ENCODE results near the gene HSPA12B.
A peak's percentile ranks its signal among the peaks of the same experiment; 100 is the strongest.

HSPA12B gene

DNA sequence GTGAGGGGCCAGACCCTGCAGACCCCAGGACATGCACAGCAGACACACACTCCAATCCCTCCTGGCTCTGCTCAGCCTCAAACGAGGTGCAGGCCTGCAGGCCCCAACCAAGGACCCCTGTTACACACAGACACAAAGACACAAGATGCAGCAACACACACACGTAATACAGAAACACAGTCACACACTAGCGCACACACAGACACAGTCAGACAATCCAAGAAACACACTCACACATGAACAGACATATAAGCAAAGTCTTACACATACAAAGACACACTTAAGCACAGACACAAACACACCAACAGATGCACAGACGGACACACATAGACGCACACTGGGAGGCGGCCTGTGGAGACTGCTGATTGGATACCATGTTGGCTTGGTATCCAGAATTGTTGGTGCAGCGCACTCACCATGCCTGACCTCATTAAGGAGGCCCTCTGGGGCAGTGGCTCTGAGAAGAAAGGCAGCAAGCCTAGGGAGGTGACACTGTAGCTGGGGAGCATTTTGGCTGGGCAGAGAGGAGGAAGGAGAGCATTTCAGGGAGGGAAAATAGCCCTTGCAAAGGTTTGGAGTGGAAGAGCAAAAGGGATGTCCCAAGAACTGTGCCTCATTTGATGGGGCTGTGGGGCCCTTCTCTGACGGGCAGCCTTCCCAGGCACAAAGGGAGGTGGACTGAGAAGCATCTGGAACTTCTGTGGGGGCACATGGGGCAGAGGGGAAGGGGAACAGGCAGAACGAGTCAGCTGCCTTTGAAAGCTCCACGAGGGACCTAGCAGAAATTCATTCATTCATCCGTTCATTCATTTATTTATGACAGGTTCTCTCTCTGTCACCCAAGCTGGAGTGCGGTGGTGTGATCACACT, 1.4 kb upstream of the HSPA12B start:
- no peak for DNase-seq

DNA sequence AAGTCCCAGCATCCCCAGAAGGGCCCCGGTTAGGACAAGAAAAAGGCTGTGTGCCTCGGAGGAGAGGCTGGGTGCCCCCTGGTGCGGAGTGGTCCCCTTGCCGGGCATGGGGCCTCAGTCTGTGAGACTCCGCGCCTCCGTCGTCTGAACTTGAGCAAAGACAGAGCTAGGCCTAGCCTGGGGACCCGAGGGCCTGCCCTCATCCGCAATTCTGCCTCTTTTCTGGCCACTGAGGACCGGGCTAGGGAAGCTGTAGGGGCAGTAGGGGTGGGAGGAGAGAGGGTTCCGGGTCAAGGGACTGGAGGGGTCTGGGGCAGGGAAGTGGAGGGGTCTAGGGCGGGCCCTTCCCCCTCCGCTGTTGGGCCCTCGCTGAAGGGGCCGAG, 550 bp upstream of the HSPA12B start:
- DNase-seq = no peak

DNA sequence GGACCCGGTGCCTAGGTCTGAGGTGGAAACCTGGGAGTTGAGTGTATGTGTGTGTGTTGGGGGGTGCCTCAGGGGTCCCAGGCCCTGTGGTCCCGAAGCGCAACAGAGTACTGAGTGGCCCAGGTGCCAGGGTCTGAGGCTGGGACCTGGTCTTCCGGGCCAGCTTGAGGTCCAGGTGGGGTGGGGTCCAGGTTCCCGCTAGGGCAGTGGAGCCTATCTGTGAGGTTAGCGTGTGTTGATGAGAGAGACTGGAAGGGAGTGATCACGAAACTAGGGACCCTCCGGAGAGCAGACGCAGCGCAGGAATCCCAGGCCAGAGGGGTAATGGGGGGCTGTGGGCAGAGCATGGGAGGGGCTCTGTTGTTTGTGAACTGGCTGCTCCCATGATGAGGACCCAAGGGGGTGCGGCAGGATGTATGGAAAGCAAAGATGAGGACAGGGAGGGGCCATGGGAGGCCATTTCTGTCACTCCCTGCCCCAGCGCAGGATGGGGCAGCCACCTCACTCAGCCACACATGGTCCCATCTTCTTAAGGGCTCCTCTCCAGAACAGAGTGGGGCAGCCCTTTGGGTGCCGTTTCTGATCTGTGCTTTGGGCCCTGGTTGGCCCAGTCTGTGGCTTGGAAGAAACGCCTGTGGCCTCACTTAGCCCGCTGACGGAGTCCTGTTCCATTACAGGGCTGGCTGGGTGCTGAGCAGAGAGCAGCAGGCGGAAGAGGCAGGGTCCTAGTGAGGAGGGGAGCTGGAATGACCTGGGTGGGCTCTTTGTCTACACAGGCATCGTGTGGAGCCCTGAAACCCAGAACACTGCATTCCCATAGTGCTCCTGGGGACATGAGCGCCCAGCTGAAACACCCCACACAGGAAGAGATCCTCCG, 872 bp downstream of the HSPA12B start:
- DNase-seq = no peak

DNA sequence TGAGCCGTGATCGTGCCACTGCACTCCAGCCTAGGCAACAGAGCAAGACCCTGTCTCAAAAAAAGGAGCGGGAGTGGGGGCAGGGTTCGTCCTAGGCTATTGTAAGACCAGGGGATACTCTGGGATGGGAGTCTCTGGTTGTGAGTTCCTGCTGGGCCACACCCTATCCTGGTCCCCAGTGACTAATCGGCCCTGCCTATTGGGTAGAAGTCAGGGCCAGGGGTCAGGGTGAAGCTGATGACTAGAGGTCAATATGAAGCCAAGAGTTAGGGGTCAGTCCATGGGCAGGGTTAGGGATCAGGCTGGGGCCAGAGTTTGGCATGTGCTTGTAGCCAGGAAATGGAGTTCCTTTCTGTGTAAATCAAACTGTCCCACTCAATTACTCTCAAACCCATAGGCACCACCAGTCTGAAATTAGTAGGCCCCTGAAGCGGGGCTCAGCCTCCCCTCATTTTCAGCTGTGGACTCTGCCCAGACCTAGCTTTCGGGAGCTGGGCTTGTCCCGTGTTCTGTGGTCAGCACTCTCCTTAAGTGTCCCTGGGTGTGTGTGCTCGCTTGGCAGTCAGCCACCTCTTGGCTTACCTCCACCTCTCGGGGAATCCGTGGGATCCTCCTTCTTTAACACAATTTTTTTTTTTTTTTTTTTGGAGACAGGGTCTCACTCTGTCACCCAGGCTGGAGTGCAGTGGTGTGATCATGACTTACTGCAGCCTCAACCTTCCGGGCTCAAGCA, 1.8 kb downstream of the HSPA12B start:
- no peak for DNase-seq

DNA sequence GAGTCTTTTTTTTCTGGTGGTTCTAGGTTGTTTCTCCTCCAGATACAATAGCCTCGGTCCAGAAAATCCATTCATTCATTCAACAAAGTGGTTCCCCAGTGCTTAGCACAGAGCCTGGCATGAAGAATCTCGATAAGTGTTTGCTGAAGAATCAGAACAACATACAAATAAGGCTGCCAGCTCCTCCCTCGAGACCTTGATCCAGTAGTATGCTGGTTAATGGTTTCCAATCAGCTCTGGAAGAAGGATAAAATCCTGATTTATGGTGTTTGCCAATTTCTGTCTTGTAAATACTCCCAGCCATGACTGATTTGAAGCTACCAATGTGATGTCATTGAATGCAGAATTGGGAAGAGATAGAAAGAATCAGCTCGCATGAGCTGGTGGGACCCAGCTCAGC, 3.3 kb downstream of the HSPA12B start:
- no peak for DNase-seq

DNA sequence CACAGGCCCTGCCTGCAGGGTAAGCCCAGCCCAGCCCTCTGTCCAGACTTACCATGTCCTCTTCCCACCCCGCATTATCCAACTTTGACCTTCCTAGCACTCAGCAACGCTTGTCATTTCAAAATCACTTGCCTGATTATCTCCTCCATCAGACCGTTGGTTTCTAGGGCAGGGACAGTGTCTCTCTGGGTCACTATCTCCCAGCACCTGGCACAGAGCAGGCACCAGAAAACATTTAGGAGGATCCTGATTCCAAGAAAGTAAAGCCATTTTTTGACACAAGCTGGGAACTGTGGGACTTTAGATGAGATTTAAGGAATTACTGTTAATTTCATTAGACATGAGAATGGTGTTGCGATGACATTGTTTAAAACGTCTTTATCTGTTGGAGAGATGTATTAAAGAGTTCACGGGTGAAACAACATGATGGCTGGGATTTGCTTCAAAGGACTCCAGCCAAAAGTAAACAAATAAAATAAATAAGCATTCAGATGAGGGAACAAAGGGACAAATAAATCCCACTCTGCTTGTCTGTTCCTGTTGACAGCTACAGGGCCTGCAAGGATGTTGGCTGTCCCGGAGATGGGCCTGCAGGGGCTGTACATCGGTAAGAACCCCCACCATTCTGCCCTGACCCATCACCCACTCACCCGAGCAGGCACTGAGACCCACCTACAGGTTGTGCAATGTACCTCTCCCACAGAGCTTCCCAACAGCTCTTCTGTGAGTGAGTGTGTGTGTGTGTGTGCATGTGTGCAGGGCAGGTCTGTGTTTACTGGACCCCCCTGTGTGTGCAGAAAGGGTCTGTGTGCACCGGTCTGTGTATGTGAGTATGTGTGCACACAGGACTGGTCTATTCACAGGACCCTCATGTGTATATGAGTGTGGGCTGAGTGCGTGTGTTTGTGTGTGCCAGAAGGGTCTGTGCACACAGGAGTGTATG, 5.9 kb downstream of the HSPA12B start:
- no peak for DNase-seq

DNA sequence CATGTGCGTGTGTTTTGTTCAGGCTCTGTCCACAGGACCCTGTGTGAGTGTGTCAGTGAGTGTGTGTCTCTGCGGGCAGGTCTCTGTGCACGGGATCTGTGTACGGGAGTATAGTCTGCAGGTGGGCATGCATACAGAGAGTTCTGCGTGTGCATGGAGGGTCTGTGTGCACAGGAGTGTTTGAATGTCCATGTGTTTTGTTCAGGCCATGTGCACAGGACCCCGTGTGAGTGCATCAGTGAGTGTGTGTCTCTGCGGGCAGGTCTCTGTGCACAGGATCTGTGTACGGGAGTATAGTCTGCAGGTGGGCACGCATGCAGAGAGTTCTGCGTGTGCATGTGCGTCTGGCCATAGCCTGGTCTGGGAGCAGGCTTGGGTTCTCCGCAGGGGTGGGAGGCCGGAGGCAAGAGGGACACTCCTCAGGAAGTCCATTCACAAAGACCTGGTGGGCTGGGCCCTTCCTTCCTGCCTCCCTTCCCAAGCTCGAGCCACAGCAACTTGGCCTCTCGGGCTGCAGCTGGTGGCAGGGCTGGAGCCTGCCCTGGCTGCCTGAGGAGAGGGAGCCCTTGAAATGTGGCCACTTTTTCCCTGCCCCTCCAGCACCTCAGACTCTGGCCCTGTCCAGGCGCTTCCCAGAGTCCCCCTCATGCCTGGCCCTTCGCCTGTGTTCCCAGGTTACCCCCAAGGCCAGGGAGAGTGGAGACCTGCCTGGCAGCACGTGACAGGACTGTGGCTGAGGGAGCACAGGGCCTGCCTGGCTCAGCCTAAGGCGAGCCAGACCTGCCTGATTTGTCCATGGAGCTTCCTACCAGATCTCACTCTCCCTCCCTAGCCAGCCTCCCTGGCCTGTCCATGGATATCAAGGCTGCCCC, 6.8 kb downstream of the HSPA12B start:
- DNase-seq = no peak

DNA sequence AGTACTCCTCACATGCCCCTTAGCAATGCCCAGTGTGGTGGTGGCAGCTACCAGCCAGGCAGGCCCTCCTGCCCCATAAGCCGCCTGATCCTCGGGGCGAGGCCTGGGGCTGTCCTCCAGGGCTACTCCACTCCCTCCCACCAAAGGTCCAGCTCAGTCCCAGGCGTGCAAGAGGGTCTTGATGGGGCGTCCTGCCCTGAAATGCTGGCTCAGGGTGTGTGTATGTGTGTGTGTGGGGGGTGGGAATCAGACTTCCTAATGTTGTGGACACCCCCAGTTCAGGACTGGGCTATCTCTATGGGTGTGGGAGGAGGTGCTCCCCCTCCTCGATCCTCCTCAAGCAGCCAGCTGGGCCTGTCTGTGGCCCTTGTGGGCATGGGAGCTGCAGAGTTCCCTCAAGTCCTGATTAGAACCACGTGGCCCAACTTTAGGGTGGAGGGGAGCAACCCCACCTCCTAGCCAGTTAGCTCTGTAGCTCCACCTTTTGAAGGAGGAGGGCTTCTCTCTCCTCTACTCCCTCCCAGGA, 7.5 kb downstream of the HSPA12B start:
- no peak for DNase-seq

DNA sequence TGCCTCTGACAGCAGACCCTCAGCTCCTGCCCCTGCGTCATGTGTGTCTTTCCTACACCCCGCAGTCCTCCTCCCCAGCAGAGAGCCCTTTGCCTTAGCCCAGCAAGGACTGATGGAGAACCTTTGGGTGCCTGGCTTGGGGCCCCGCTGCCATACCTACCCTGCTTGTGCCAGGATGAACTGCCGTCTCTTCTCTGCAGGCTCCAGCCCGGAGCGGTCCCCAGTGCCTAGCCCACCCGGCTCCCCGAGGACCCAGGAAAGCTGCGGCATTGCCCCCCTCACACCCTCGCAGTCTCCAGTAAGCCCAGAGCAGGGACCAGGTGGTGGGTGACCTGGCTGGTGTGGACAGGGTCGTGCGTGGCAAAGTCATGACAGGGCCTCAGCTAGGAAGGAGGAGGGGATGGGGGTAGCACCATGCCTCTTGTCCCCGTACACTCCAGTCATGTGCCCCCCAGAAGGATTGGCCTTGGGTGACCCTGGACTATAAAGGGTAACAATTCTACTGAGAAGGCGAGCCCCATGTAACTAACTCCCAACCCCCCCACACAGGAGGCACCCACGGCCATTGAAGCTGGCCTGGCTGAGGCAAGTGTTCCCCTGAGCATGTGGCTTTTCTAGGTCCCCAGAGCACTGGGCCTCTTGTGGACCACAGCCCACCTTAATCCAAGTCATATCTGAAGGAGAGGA, 8.3 kb downstream of the HSPA12B start:
- no peak for DNase-seq

DNA sequence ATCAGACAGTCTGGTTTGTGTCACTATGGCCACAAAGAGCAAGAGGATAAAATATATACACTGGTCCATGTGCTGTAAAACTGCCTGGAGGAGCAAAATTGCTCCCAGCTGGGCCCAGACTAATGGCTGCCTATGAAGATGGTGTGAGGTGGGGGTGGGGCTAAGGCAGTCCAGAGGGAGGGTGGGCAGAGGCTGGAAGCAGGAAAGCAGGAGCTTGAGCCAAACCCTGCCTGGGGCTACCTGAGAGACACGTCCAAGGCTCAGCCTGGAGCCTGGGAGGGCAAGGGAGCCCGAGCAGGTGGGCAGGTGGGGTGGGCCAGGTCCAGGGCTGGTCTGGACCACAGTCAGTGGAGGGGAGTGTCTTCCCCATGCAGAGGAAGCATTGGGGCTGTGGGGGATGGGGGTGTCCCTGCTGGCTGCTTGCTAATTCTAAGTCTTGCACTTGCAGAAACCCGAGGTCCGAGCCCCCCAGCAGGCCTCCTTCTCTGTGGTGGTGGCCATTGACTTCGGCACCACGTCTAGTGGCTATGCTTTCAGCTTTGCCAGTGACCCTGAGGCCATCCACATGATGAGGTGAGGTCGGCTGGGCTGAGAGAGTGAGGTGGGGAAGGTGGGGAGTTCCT, 9.5 kb downstream of the HSPA12B start:
- DNase-seq = no peak

DNA sequence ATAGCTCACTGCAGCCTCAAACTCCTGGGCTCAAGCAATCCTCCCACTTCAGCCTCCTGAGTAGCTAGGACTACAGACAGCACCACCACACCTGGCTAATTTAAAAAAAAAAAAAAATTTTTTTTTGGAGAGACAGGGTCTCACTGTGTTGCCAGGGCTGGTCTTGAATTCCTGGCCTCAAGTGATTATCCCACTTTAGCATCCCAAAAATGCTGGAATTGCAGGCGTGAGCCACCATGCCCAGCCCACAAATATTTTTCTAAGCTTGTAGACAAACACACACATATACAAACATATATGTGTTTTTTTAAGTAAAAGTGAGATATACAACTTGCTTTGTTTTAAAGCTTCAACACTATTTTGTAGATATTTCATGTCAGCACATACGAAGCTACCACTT, 10.8 kb downstream of the HSPA12B start:
- DNase-seq = no peak

DNA sequence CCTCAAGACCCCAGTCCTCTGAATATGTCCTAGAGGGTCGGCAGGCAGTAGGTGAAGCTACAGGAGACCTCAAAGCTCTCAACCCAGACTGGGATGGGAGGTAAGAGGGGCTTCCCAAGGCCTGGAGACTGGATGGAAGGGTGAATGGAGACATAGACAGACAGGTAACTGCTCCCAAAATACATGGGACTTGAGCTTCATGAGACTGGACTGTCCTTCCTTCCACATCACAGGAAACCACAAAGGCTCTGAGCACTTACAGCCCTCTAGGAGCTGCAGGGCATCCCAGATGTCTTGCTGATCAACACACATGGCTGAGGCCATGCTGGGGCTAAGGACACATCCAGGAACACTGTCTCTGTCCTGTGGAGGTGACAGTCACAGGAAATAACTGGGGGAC, 11.6 kb downstream of the HSPA12B start:
- no peak for DNase-seq

DNA sequence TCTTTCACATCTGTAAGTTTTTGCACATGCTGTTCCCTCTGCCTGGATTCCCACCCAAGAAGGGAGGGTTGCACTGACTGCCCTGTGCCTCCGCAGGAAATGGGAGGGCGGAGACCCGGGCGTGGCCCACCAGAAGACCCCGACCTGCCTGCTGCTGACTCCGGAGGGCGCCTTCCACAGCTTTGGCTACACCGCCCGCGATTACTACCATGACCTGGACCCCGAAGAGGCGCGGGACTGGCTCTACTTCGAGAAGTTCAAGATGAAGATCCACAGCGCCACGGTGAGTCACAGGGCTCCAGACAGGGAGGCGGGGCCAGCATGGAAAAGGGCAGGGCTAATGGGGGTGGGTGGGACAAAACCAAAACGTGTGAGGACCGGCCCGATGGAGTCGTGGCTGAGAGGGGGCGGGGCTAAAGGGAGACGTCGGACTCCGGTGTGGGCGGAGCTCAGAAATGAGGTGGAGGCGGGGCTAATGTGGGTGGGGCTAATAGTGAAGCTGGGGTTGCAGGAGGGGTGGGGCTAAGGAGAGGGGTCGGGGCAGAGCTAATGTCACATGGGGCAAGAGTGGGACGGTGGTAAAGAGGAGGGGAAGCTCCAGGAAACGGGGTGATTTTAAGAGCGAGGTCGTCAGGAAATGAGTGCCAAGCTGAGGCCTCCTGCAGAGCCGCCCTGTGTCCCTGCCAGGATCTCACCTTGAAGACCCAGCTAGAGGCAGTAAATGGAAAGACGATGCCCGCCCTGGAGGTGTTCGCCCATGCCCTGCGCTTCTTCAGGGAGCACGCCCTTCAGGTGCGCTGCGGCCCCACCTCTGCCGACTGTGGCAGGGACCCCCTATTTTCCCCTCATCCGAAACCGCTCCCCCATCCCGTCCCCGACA, 12.6 kb downstream of the HSPA12B start:
- DNase-seq = peak; percentile 93

DNA sequence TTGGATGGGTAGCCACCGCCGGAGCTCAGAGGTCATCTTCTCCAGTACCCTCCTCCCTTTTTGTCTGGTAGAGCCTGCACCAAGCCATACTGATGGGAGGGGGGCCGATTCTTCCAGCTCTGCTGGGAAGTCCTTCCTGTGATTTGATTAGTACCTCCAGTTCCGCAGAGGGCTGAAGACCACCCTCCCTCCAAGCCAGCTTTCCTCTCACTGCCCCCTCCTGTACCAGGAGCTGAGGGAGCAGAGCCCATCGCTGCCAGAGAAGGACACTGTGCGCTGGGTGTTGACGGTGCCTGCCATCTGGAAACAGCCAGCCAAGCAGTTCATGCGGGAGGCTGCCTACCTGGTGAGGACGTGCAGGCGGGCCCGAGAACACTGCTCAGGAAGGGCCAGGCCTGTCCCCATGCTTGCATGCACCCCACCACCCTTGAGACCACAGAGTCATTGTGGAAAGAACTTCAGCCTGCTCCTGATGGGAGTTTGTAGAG, 13.2 kb downstream of the HSPA12B start:
- DNase-seq = no peak

DNA sequence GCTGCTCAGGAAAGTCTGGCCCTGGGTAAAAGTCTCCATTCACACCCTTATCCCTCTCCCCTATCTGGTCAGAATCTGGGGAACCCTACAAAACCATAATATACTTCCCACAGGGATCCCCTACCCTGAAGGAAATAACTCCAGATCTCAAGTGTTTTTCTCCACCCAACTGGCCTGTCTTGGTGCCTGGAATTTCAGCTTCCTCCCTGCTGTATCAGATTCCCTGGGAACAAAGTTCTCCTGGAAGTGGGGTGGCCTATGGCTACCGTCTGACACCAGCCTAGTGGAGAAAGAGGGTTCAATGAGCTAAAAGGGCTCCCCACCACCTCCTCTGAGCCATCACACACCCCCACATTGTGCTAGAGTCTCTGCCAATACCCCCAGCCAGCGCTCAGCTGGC, 15.0 kb downstream of the HSPA12B start:
- no peak for DNase-seq

DNA sequence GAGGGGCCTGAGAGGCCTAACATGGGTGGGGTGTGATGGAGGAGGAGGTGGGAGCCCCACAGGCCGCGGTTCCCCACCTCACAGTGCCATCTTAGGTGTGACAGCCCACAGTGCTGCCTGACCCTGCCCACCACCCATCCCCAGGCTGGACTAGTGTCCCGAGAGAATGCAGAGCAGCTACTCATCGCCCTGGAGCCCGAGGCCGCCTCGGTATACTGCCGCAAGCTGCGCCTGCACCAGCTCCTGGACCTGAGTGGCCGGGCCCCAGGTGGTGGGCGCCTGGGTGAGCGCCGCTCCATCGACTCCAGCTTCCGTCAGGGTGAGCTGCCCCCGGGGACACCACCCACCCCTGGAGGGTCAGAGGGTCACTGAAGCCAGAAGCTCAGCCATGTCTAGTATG, 15.6 kb downstream of the HSPA12B start:
- DNase-seq = no peak

DNA sequence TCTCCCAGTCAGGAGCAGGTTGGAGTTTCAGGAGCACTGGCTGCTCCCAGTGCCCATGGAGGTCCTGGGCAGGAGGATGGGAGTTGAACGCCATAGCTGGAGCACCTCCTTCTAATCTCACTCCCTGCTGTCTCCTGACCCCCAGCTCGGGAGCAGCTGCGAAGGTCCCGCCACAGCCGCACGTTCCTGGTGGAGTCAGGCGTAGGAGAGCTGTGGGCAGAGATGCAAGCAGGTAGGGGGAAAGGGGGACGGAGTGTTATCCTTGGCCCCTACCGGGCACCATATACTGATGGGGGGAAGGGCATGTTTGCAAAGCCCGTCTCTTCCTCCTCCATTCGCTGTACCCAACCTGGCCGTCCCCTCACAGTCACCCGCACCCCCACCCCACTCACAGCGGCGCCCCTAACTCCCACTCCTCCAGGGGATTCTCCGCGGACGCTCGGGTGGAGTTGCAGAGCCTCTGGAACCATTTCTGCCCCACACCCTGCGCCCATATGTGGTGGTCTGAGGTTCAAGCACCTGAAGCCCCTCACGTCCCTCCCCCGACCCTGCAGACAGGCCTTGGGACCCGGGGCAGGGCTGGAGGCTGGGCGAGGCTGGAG, 16.7 kb downstream of the HSPA12B start:
- DNase-seq = no peak

All from islet precursor cell (in vitro differentiated cells).